ENCODE measurements around the gene RLF. TPM values are rescaled to one million over a fixed set of nuclear protein-coding genes. Genes with fewer than 3 reads are reported as not detected.

The RLF gene
- total RNA-seq, 6 experiments from 2014 or later: 7.2 to 10.2 (median 8.8) TPM

GRCh38 chr1:40244138-40244744 is 83.1 kb downstream of the RLF start:
- H3K36me3 Mint-ChIP-seq (ENCODE audit: low read depth): peaks cover 15% of the 10 kb centered on the region
- H3K27ac Mint-ChIP-seq: no peak overlapping the region
- no peak overlapping the region for H3K4me3 Mint-ChIP-seq
- peaks cover 7% of the 10 kb centered on the region; the same call in 1 of the 2 replicates for H3K27me3 Mint-ChIP-seq (ENCODE audit: insufficient read depth)
- no peaks in the 10 kb centered on the region for H3K9me3 Mint-ChIP-seq
- H3K4me1 Mint-ChIP-seq (ENCODE audit: low read depth): peaks cover 61% of the 10 kb centered on the region
- no peak for TF ChIP-seq CTCF (IDR thresholded peaks at IDR 0.05)
- DNase-seq: no peak

GRCh38 chr1:40245686-40246085 is 84.5 kb downstream of the RLF start:
- H3K27ac Mint-ChIP-seq: no peak overlapping the region
- peaks cover 51% of the 10 kb centered on the region for H3K4me1 Mint-ChIP-seq (ENCODE audit: low read depth)
- no peak for TF ChIP-seq CTCF (IDR thresholded peaks at IDR 0.05)
- peaks cover 4% of the 10 kb centered on the region; the same call in 1 of the 2 replicates for H3K36me3 Mint-ChIP-seq (ENCODE audit: low read depth)
- H3K4me3 Mint-ChIP-seq: no peak overlapping the region
- H3K27me3 Mint-ChIP-seq (ENCODE audit: insufficient read depth): peaks cover 7% of the 10 kb centered on the region; the same call in 1 of the 2 replicates
- DNase-seq: no peak
- no peaks in the 10 kb centered on the region for H3K9me3 Mint-ChIP-seq

- no peaks in the 10 kb centered on the region for H3K36me3 Mint-ChIP-seq (ENCODE audit: low read depth)
- no peak for DNase-seq
- H3K9me3 Mint-ChIP-seq: no peaks in the 10 kb centered on the region
- peaks cover 32% of the 10 kb centered on the region for H3K4me1 Mint-ChIP-seq (ENCODE audit: low read depth)
- peaks cover 7% of the 10 kb centered on the region for H3K27me3 Mint-ChIP-seq (ENCODE audit: insufficient read depth)
- no peak within 1 kb of the TSS for H3K4me3 Mint-ChIP-seq
- H3K27ac Mint-ChIP-seq: no peak within 1 kb of the TSS
- TF ChIP-seq CTCF (IDR thresholded peaks at IDR 0.05): no peak
Observed at GRCh38 chr1:40247655-40248054, 86.5 kb downstream of the RLF start, which contains the start of gene TMCO2. TMCO2 (plus strand) TSS chr1:40247937; CDS start chr1:40247994, 57 bp downstream.

GRCh38 chr1:40248412-40248811 is 87.2 kb downstream of the RLF start:
- no peak overlapping the region for H3K27ac Mint-ChIP-seq
- no peak for TF ChIP-seq CTCF (IDR thresholded peaks at IDR 0.05)
- peaks cover 7% of the 10 kb centered on the region for H3K27me3 Mint-ChIP-seq (ENCODE audit: insufficient read depth)
- H3K9me3 Mint-ChIP-seq: no peaks in the 10 kb centered on the region
- peaks cover 27% of the 10 kb centered on the region for H3K4me1 Mint-ChIP-seq (ENCODE audit: low read depth)
- H3K4me3 Mint-ChIP-seq: no peak overlapping the region
- H3K36me3 Mint-ChIP-seq (ENCODE audit: low read depth): no peaks in the 10 kb centered on the region
- no peak for DNase-seq

- Mint-ChIP-seq H3K4me3 (no peak overlapping the region), H3K27ac (no peak overlapping the region), H3K9me3 (no peaks in the 10 kb centered on the region), H3K36me3 (ENCODE audit: low read depth) (no peaks in the 10 kb centered on the region; the same call in 1 of the 2 replicates), H3K27me3 (ENCODE audit: insufficient read depth) (no peaks in the 10 kb centered on the region; the same call in 1 of the 2 replicates), H3K4me1 (ENCODE audit: low read depth) (peaks cover 20% of the 10 kb centered on the region)
- no peak for DNase-seq
- no peak for TF ChIP-seq CTCF (IDR thresholded peaks at IDR 0.05)
Observed at GRCh38 chr1:40251456-40251855, 90.3 kb downstream of the RLF start.
